Transverse colon (tissue), 3 donors: Measurements from ENCODE around the gene UBAC1.

Experiments used
- CTCF ChIP-seq, 5 experiments: fragments of 200-600 bp in 3 of 5; fragments of 450-650 bp in 2 of 5; sonication (generic) in 3 of 5; IDR thresholded peaks; 1 replicate in 2 of 5; 2 replicates in 3 of 5; pipeline ENCODE4 v1.5.1; 2016 to 2017; ENCODE audit warnings: antibody characterized with exemption in 5 of 5, inconsistent platforms in 3 of 5, mild to moderate bottlenecking in 2 of 5, moderate library complexity in 1 of 5
- EP300 ChIP-seq: sonication (generic); formaldehyde crosslinking; IDR thresholded peaks from one replicate; pipeline ENCODE4 v1.6.1; 2017; ENCODE audit warnings: antibody characterized with exemption, low read depth
- POLR2A ChIP-seq: fragments of 450-650 bp; IDR thresholded peaks from one replicate; pipeline ENCODE4 v1.6.1; 2016; ENCODE audit warnings: antibody characterized with exemption, mild to moderate bottlenecking, moderate library complexity

- no peak for TF ChIP-seq CTCF (IDR thresholded peaks at IDR 0.05)
- no peak for TF ChIP-seq POLR2A
- no peak for TF ChIP-seq EP300
These were observed 9.1 kb upstream of the UBAC1 start for GRCh38 chr9:135970128-135970815.
